HepG2 (cell line): ENCODE measurements around the gene EEA1.

ENCODE experiments used
- E2F5 ChIP-seq: sonication (generic); formaldehyde crosslinking; conservative IDR thresholded peaks from 2 replicates; pipeline ENCODE4 v1.4.0; 2020; ENCODE audit warnings: missing genetic modification reagents
- MAX ChIP-seq: IDR thresholded peaks from 2 replicates; pipeline ENCODE4 v1.6.1; 2012; ENCODE audit warnings: inconsistent platforms
- SIN3A ChIP-seq: IDR thresholded peaks from 2 replicates; pipeline ENCODE4 v1.6.1; 2011; ENCODE audit warnings: low read depth, mild to moderate bottlenecking, control low read depth, low read length, borderline replicate concordance
- SMC3 ChIP-seq: IDR thresholded peaks from 2 replicates; pipeline ENCODE4 v1.6.1; 2011; ENCODE audit warnings: low read length, improper control_type of control experiment
- ZNF687 ChIP-seq: sonication (generic); formaldehyde crosslinking; IDR thresholded peaks from 2 replicates; pipeline ENCODE4 v1.5.1; 2020; ENCODE audit warnings: mild to moderate bottlenecking, missing genetic modification reagents, moderate library complexity

- TF ChIP-seq MAX (no peak), ZNF687 (CRISPR knock-in tag) (no peak), SMC3 (no peak), E2F5 (no peak), SIN3A (no peak)
Observed at GRCh38 chr12:92729773-92730305, 199.3 kb downstream of the EEA1 start.
